Astrocyte of the hippocampus (primary cell): ENCODE measurements around the gene MYO1F.
"Not testable (repeated sequence)": the region's sequence is repeated elsewhere in the genome, so short reads cannot be mapped to it uniquely, and the experiment has no call there.

Experiments used
- DNase-seq: peaks from one replicate; pipeline ENCODE4 v3.0.0; 2011; ENCODE audit warnings: low read depth, low spot score

Gene MYO1F

GRCh38 chr19:8517551-8518442, 59.4 kb downstream of the MYO1F start:
- DNase-seq: no peak

- DNase-seq: no peak
Observed at GRCh38 chr19:8515317-8515716, 61.9 kb downstream of the MYO1F start.

- DNase-seq: not testable (repeated sequence)
Observed at GRCh38 chr19:8514505-8515009, 62.7 kb downstream of the MYO1F start.

GRCh38 chr19:8513687-8514504, 63.3 kb downstream of the MYO1F start, which contains the start of gene ZNF414:
Gene ZNF414, minus strand, starts transcription at chr19:8514167. Its CDS starts 121 bp downstream, at chr19:8514046.
- peak; percentile 97 for DNase-seq

GRCh38 chr19:8513036-8513686, 64.1 kb downstream of the MYO1F start:
- no peak for DNase-seq

GRCh38 chr19:8512115-8512967, 64.9 kb downstream of the MYO1F start:
- peak; percentile 34 for DNase-seq

- DNase-seq: no peak
Observed at GRCh38 chr19:8511573-8512101, 65.6 kb downstream of the MYO1F start.

- no peak for DNase-seq
Observed at GRCh38 chr19:8510589-8511115, 66.6 kb downstream of the MYO1F start.

GRCh38 chr19:8506402-8506957, 70.8 kb downstream of the MYO1F start:
- DNase-seq: no peak

- DNase-seq: peak; percentile 91
Observed at GRCh38 chr19:8505680-8506401, 71.4 kb downstream of the MYO1F start.

- no peak for DNase-seq
Observed at GRCh38 chr19:8504919-8505318, 72.3 kb downstream of the MYO1F start.

- DNase-seq: no peak
Observed at GRCh38 chr19:8504171-8504570, 73.1 kb downstream of the MYO1F start.

- DNase-seq: no peak
Observed at GRCh38 chr19:8503510-8503909, 73.7 kb downstream of the MYO1F start.

GRCh38 chr19:8501981-8502380, 75.3 kb downstream of the MYO1F start:
- DNase-seq: no peak

- DNase-seq: no peak
Observed at GRCh38 chr19:8501516-8501915, 75.7 kb downstream of the MYO1F start.

GRCh38 chr19:8500158-8500557, 77.1 kb downstream of the MYO1F start:
- no peak for DNase-seq

GRCh38 chr19:8499048-8499833, 78.0 kb downstream of the MYO1F start:
- no peak for DNase-seq

- no peak for DNase-seq
Observed at GRCh38 chr19:8498295-8498694, 78.9 kb downstream of the MYO1F start.

GRCh38 chr19:8494158-8494557, 83.1 kb downstream of the MYO1F start:
- DNase-seq: no peak
